HG03196 (cell line): ENCODE measurements around the gene CCDC63.

Experiments used
- ATAC-seq: cut with Tn5 transposase; IDR thresholded peaks from one replicate; pipeline ENCODE4 v1.9.1; 2021; ENCODE audit not compliant: unreplicated experiment

CCDC63 gene

DNA sequence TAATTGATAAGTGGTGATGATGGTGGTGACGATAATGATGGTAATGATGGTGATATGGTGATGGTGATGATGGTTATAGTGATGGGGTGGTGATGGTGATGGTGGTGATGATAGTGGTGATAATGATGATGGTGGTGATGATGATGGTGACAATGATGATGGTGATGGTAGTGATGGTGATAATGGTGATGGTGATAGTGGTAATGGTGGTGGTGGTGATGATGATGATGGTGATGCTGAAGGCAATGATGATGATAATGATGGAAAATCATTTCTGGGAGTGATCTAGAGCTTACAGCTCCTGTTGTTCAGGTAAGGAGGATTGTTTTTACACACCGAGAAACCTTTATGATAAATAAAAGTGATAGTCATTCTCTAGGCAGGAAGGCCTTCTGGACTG lies 33.9 kb downstream of the CCDC63 start:
- ATAC-seq = no peak

DNA sequence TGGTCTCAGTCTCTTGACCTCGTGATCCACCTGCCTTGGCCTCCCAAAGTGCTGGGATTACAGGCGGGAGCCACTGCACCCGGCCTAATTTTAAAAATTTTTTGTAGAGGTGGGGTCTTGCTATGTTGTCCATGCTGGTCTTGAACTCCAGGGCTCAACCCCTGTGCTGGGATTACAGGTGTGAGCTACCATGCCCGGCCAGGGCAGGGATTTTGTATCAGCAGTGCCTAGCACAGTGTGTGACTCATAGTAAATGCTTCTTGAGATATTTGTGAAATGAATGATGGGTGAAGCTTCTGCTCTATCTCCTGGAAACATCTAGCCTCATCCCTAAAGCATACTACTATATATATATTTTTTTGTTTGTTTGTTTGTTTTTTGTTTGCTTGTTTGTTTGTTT lies 36.5 kb downstream of the CCDC63 start:
- no peak for ATAC-seq

GRCh38 chr12:110885152-110885840 lies 38.5 kb downstream of the CCDC63 start:
- no peak for ATAC-seq

- no peak for ATAC-seq
Measured at GRCh38 chr12:110888256-110888991, 41.6 kb downstream of the CCDC63 start.

DNA sequence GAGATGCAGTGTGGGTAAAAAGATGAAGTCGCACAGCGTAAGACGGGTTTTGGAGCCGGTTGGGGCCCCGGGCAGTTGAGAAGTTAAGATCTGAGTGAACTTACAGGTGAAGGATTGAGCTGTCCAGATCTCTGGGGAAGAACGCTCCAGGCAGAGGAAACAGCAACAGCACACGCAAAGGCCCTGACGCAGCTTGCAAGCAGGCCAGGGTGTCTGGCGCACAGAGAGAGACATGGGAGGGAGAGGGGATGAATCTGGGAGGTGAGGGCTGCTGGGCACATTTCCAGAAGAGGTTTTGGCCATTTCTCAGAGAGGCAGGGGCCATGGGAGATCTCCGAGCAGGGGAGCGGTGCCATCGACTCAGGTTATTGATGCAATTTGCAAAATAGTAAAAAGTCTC lies 42.6 kb downstream of the CCDC63 start:
- ATAC-seq = no peak

DNA sequence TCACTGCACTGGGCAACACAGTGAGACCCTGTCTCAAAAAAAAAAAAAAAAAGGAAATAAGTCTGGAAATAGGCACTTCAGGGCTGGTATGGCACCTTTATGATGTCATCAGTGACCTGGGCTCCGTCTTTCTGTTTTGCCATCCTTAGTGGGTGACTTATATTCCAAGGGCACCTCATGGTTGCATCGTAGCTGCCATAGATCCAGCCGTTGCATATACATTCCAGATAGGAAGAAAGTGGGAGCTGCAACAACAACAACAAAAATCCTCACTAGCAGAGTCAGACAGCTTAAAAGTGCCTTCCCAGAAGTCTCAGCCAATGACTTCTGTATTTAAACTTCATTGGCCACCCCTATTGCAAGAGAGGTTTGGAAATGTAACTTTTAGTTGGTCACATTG lies 47.2 kb downstream of the CCDC63 start:
- no peak for ATAC-seq

GRCh38 chr12:110896559-110896958 lies 49.8 kb downstream of the CCDC63 start:
- ATAC-seq = no peak

GRCh38 chr12:110901401-110901800 lies 54.6 kb downstream of the CCDC63 start:
- ATAC-seq = no peak

- ATAC-seq = no peak
Measured at GRCh38 chr12:110903511-110903910, 56.7 kb downstream of the CCDC63 start.

- ATAC-seq = no peak
Measured at GRCh38 chr12:110906083-110906482, 59.3 kb downstream of the CCDC63 start.

GRCh38 chr12:110906516-110906915 lies 59.7 kb downstream of the CCDC63 start:
- ATAC-seq = no peak

GRCh38 chr12:110906985-110907384 lies 60.2 kb downstream of the CCDC63 start:
- ATAC-seq = no peak

DNA sequence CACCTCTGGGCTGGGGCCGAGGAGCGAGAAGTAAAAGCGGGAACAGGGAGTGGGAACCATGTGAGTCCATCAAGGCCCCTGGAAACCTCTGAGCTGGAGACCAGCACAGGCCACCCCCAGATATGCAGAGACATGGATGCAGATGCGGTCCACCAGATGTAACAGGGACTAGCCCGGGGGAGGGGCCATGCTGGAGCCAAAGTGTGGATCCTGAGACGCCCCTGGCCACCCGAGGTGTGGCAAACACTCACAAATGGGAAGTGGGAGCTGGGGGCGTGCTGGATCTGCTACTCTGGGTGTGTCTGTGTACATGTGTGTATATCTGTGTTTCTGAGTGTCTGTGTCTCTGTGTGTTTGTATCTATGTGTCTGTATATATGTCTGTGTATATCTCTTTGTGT lies 60.8 kb downstream of the CCDC63 start:
- no peak for ATAC-seq

- no peak for ATAC-seq
Measured at GRCh38 chr12:110908377-110909152, 61.8 kb downstream of the CCDC63 start.

DNA sequence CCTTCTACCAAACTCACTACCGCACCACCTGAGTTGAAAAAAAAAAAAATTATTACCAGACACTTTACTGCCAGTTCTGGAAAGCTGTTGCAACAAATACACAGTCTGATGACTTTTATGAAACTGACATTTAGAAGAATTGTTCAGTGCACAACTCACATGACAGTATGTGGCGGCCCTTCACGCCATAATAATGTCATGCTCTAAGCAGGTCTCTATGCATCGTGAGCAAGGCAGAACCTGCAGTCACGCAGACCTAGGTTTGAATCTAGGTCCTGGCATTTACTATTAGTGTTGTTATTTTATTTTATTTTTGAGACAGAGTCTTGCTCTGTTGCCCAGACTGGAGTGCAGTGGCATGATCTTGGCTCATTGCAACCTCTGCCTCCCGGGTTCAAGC lies 65.5 kb downstream of the CCDC63 start:
- ATAC-seq = no peak

DNA sequence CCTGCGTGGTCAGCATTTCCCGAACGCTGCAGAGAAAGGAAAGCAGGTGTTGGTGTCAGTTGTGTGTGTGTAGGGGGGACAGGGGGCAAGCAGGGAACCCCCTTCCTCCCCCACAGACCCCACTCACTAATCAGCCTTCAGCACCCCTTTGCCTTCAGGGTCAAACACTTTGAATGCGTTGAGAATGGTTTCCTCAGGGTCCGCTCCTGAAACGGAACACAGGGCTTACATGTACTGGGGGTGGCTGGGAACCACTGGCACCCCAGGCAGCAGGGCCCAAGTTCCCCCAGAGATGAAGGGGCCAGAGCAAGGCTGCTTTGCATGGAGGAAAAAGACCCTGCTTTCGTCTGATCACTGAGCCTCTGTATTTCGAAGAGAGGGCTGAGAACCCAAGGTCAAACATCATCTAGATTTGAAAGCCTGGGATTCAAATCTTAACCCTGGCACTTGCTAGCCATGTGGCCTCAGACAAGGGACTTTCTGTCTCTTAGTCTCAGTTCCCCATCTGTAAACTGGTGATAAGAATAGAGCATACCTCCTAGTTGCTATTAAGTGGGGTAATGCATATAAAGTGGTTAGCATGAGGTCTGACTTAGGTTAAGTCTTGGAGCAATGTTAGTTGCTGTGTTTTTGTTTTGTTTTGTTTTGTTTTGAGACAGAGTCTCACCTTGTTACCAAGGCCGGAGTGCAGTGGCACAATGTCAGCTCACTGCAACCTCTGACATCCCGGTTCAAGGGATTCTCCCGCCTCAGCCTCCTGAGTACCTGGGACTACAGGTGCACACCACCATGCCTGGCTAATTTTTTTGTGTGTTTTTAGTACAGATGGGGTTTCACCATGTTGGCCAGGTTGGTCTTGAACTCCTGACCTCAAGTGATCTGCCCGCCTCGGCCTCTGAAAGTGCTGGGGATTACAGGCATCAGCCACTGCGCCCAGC lies 66.6 kb downstream of the CCDC63 start:
- ATAC-seq = peak; percentile 95

DNA sequence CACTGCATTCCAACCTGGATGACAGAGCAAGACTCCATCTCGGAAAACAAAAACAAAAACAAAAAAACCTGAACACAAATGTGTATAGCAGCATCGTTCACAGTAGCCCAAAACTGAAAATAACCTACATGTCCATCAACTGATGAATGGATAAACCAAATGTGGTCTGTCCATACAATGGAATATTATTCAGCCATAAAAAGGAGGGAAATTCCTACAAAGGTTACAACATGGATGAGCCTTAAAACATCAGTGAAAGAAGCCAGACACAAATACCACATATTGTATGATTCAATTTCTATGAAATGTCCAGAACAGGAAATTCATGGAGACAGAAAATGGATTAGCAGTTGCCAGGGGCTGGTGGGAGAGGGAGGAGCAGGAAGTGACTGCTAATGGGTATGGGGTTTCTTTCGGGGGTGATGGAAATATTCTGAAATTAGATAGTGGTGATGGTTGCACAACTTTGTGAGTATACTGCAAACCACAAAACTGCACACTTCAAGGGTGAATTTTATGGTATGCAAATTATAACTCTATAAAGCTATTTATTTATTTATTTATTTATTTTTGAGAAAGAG lies 69.6 kb downstream of the CCDC63 start:
- no peak for ATAC-seq

GRCh38 chr12:110917467-110917866 lies 70.7 kb downstream of the CCDC63 start:
- ATAC-seq = no peak

DNA sequence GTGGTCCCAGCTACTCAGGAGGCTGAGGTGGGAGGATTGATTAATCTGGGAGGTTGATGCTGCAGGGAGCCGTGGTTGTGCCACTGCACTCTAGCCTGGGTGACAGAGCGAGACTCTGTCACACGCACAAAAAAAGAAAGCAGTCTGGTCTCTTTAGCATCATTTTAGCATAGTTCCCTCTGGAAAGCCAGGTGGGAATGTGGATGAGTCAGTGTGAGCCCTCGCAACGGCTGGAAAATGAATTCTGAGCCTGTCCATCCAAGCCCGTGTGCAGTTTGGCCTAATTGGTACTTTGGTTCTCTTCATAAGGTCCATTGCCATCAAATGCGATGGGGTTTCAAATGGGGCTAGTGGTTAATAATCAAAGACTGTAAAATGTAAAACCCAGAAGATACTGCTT lies 71.2 kb downstream of the CCDC63 start:
- ATAC-seq = no peak

- ATAC-seq = no peak
Measured at GRCh38 chr12:110919720-110920119, 72.9 kb downstream of the CCDC63 start.
